ENCODE measurements around the gene KCNA4.
"Not testable (repeated sequence)": the region's sequence is repeated elsewhere in the genome, so short reads cannot be mapped to it uniquely, and the experiment has no call there.

The KCNA4 gene

GRCh38 chr11:30016588-30017363 is at the start of gene KCNA4:
KCNA4 (minus strand) TSS chr11:30017030; CDS start chr11:30012678, 4,352 bp downstream.
- peak; percentile 11 for DNase-seq

- no peak for DNase-seq
These were observed 45.3 kb upstream of the KCNA4 start for GRCh38 chr11:30062103-30062502.

DNA sequence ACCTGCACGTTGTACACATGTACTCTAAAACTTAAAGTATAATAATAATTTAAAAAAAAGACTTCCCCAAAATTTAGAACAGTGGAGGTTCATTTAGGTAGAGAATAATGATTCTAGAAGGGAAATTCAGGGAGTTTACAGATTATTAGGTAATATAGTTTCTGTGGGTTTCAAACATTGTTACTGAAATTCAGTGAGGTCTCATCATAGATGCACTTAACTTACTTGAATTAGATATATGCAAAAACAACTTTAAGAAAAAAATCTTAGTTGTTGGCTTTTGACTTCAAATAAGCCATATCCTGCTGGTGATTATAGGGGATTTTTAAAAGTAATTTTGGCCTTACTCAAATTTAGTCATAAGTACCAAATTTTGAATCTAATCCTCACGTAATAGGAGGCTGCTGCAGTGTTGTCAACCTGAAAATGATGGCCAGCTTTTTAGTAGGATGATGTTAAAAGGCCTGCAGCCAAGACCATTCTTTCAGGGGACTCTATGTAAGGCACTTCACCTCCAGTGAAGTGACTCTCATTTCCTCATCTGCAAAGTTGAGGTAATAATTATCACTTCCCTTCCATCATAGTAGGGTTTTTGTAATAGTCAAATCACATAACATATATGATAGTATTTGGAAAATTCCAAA is 42.5 kb upstream of the KCNA4 start:
- DNase-seq = no peak

- no peak for DNase-seq
These were observed 32.4 kb upstream of the KCNA4 start for GRCh38 chr11:30049214-30049613.

DNA sequence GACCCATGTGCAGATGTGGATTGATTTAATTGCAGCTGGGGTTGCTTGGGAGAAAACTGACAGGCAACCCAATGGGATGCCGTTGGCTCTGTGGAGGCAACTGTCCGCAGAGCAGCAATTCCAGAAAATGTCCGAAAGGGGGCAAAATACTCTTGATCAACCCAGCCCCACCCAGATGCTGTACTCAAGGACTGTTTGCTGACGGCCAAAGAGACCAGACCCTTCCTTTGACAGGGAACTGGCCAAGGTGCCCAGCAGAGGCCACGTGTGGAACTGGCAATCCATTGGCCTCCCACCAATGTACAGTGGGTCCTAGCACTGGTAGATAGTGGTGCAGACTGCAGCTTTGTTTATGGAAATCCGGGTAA is 29.7 kb upstream of the KCNA4 start:
- no peak for DNase-seq

- DNase-seq = no peak
These were observed 29.2 kb upstream of the KCNA4 start for GRCh38 chr11:30045921-30046577.

DNA sequence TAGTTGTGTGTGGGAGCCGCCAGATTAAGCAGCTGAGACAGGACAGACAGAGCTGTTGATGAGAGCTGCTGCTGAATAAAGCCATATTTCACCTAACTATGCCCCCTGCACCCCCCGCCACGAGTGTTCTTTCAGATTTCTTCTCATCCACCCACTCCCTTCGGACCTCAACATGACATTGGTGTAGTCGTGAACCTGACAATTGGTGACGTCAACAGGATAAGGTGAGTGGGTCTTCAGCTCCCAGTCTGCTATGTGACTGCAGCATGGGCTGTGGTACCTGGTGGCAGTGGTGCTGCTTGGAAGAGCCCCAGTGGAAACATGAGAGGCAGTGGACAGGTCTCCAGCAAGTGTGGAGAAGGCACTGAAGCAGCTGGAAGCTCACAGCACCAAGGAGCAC is 28.3 kb upstream of the KCNA4 start:
- DNase-seq = no peak

DNA sequence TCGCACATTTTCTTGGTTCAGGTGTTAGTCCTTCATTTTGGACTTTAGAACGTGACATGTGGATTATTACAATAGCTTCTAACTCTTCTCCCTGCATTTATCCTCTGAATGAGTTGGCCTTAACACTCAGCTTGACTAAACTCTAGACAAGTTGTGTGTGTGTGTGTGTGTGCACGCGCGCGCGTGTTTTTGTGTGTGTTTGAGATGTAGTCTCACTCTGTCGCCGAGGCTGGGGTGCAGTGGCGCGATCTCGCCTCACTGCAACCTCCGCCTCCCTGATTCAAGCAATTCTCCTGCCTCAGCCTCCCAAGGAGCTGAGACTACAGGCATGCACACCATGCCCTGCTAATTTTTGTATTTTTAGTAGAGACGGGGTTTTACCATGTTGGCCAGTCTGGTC is 24.3 kb upstream of the KCNA4 start:
- DNase-seq = no peak

GRCh38 chr11:30034746-30035145 is 17.9 kb upstream of the KCNA4 start:
- DNase-seq = not testable (repeated sequence)

DNA sequence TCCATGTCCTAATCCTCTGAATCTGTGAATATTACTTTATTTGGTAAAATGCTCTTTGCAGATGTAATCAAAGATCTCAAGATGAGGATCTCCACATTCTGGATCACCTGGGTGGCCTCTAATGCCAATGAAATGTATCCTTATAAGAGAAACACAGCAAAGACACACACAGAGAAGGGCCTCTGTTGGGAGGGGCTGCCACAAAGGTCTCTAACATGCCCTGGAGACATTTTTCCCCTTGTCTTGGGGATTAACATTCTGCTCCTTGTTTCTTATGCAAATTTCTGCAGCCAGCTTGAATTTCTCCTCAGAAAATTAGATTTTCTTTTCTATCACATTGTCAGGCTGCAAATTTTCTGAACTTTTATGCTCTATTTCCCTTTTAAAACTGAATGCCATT is 17.3 kb upstream of the KCNA4 start:
- DNase-seq = not testable (repeated sequence)

DNA sequence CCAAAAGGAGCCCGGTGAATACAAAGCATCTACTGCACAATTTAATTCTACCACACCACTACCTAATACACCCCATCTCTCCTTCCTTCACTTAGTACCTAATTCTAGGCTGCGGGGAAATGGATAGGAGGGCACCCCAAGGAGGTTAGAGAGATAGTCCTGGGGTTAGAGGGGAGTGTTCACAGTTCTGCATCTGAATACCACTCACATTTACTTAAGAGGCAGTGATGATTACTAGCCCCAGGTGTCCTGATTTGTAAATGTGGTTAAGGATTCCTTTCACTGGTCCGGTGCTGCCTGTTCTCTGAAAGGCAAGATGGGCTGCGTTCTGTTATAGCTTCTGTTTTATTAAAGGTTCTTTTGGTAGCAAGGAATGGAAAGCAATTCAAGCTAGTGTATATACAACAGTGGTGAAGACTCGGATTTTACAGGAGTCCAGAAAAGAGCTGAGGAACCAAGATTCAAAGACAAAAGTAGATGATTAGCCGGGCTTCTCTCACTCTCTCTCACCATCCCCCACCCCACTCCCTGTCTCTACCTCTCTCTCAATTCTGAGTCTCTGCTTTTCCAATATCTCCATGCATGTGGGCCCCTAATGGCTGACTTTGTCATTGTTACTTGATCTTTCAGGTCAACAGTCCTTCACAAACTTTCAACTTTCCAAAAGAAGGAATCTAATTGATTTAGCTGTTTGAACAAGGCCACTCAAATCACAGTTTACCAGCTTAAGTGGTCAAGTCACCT is 8.7 kb upstream of the KCNA4 start:
- DNase-seq = no peak

DNA sequence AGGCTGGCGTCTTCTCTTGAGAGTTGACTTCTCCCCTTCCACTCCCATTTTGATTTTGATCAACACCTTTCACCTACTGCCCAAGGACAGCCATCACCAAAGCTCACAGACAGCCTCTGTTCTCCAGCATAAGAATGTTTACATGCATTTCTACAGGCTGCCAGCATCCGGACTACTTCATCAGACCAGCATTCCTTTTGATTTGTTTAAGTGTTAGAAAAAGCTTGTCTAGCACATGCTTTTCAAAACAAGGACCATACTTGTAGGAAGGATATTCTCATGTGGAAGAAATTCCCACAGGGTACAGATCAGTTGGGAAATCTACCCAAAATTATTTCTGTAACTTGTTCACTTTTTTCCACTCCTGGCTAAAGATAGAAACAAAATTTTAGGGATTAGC is 6.2 kb upstream of the KCNA4 start:
- no peak for DNase-seq

DNA sequence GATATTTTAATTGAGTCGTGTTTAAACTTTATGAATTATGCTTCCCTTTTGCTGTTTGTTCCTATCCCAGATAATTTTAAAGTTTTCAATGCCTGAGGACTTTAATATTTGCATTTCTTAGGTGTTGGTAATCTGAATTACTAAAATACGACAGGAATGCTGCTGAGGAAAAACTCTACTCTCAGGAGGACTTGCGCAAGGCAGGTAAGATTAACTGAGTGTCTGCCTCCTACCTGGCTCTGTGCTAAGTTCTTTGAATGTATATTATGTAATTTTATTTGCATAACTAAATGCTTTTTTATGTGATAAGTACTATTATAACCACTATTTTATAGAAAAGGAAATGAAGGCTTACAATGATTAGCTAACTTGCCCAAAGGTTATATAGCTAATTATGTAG is 2.7 kb upstream of the KCNA4 start:
- DNase-seq = no peak

DNA sequence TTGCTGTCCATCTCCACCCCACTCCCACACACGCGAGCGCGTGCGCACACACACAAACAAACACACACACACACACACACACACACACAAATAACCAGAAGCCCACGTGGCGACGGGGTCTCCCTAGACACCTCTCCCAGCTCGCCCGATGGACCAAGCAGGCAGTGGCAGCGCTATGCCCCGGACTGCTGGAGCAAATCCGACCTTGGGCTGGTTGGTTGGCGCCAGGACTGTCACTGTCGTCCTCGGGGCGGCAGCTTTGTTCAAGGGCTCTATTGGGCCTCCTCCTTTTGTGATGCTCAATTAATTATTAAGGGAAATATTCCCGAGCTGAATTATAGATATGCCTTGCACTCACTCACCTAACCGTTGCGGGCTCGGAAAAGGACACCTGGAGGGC is 1.7 kb upstream of the KCNA4 start:
- no peak for DNase-seq

DNA sequence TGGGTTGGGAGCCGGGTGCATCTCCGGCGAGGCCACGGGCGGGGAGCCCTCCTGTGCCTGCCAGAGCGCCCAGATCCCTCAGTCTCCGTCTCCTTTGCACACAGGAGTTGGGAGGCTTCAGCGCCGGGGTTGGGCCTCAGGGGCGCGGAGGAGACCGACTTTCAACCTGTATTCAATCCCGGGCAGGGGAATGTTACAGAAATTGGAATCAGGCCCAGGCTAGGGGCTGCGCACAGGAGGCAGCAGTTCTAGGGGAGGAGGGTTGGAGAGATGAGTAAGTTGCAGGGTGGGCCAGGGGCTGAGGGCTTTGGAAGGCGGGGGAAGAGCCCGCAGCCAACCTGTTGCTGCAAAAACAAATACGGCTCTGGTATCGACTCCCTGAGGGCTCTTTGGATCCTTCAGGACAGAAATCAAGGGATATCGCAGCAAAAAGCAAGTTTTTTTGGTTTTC is 640 bp upstream of the KCNA4 start:
- DNase-seq = no peak

DNA sequence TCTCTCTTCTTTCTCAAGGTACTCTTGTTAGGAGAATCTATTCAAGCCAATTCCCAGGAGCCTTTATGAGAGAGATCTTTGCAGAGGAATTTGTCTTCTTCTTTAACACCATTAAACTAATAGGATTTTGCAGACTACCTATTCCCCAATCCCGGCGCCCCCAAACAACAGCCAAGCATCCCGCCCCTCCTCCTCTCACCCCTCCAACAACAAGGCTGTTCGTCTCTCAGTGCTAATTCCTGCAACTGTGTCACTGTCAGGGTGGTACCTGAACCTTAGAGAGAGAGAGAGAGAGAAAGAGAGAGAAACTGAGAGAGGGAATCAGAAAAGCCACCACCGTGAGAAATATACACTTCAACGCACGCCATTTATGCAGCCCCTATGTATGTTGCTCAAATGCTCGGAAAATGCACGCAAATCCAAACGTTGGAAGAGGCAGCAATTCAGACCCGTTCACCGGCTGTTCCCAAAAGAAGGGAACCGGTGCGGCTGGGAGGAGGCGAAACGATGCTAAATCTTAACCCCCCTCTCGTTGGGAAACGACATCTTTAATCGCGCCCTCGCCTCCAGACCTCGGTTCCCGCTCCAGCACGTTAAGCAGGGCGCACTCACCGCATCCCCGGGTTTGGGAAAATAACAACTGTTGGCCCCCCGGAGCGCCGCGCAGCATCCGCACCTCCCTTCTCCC is 961 bp downstream of the KCNA4 start:
- no peak for DNase-seq

DNA sequence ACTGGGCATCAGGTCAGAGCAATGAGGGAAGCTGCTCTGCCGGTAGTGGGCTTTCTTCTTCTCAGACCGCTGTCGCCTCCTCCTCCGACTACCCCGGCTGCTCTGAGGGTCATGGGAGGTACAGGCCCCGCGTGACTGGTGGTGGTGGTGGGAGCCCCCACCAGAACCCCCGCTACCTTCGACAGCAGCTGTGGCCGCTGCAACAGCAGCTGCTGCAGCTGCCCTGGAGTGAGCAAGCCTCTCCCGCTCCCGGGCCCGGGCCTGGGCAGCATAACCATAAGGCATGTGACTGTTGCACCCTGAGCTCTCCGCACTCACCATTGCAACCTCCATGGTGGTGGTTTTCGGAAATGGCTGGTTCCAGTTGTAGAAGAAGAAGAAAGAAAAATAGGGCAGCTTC is 4.5 kb downstream of the KCNA4 start:
- DNase-seq = no peak

- DNase-seq = no peak
These were observed 7.8 kb downstream of the KCNA4 start for GRCh38 chr11:30009060-30009459.

GRCh38 chr11:30006876-30007275 is 10.0 kb downstream of the KCNA4 start:
- no peak for DNase-seq

DNA sequence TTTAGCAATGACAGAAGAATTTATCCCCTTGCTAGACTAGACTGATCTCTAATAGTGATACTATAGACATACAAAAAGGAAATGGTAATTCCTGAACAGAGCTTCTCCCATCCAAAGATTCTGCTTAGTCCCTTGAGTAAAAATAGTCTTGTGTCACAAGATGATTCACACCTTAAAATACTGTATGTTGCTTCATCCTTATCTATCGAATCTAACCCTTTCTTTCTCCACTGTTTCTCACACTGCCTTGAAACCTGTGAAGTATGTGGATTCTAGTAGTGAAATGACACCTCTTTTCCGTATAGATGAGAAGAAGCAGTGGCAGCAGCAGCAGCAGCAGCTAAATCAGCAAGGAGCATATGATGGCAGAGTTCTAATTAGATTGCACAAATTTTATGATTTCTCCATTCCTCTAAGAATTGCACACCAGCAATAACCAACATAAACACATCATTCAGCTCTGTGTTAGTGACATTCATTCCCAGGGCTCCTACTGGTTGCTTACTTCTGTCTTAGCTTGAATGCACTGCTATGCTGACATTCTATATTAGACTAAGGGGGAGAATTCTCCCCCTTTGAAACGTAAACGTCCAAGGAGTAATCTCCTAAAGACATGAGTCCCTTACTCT is 14.6 kb downstream of the KCNA4 start:
- no peak for DNase-seq

GRCh38 chr11:30000986-30001750 is 15.7 kb downstream of the KCNA4 start:
- DNase-seq = no peak

- no peak for DNase-seq
These were observed 20.8 kb downstream of the KCNA4 start for GRCh38 chr11:29996016-29996415.
